GM20431 (cell line): Measurements from ENCODE around the gene CCDC171.

Source experiments
- in situ Hi-C: fragments of 300-500 bp; cut with MseI, MboI; formaldehyde crosslinking; loops from one replicate; pipeline ENCODE4 v1.15.0; 2020; ENCODE audit warnings: low sequenced_read_pairs; ENCODE audit not compliant: unreplicated experiment

CCDC171 gene

DNA sequence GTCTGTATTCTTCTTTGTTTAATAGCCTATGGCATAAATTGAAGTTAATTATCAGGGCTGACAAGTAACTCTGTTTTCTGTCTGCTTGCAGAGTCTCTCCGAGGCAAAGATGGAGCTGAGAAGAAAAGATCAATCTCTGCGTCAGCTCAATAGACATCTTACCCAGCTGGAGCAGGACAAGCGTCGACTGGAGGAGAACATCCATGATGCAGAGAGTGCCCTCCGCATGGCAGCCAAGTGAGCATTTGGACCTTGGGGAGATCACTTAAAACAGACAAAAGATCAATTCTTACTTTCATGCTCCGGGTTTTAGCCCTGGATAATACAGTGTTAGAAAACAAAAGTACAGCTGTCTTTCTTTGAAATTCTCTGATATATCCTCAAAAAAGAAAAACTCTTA, 293.8 kb downstream of the CCDC171 start:
- in situ Hi-C loops = no loop called here

DNA sequence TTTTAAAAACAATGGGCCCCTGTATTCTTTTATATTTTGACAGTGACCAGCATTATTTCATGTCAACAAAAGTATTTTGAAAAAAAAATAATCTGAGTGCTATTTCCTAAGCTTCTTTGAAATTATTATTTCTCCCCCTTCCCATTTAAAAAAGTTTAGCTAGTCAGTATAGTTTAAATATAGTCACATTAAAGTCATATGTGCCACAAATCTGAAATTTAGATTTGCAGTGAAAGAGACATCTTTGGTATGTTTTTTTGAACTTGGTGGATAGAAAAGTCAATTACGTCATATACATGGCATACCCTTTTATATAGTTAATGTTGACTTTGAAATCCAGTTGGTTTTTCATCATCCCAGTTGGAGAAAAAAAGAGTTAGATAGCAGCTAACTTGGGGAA, 297.0 kb downstream of the CCDC171 start:
- in situ Hi-C loops = no loop called here

DNA sequence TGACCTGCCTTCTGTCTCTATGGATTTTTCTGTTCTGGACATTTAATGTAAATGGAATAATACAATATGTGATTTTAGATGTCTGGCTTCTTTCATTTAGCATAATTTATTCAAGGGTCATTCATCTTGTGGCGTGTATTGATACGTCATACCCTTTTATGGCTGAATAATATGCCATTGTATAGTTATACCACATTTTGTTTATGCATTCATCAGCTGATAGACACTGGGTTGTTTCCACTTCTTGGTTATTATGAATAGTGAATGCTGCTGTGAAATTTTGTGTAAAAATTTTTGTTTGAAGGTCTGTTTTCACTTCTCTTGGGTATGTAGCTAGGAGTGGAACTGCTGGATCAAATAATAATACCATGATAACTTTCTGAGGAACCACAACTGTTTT, 298.9 kb downstream of the CCDC171 start:
- in situ Hi-C loops = no loop called here

DNA sequence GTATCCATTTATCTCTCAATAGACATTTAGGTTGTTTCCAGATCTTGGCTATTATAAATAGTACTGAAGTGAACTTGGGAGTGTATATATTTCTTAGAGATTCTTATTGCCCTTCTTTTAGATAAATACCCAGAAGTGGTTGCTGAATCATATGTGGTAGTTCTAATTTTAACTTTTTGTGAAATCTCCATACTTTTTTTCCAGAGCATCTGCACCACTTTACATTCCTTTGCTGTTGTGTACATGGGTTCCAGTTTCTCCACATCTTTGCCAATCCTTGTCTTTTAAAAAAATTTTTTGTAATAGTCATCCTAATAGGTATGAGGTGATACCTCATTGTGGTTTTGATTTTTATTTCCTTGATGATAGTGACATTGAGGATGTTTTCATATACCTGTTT, 303.7 kb downstream of the CCDC171 start:
- in situ Hi-C loops = no loop called here

DNA sequence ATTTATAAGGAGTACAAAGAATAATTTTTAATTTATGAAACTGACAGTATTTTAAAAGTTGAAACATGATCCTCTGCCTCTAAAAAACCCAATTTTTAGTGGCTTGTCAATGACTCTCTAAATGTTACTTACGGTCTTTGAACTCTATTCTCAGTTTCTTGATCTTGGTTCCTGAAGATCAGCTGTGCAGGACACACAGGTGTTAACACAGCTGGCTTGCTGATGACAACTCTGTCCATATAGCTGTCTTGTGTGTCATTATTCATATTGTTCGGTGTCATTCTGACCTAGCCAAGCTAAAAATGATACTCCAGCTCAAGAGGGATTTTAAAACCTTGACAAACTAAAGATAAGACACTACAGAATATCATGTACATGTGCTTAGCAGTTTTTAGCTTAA, 314.5 kb downstream of the CCDC171 start:
- in situ Hi-C loops = no loop called here

DNA sequence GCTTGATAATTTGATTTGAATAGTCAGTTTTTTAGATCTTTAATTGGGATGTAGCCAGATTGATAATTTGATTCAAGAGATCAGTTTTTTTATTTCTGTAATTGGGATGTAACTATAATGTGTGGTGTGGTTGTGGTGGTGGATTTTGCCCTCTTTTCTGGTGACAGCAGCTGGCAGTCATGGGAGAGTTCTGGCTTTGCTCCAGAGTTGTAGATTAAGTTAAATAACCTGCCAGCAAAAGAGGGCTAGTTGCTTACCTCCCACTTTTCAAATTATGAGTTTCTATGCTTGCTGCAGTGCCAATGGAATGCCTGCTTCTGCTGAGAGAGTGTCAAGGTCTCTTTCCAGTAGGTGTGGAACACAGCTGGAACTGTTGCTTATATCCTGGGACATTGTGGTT, 315.1 kb downstream of the CCDC171 start:
- in situ Hi-C loops = no loop called here

DNA sequence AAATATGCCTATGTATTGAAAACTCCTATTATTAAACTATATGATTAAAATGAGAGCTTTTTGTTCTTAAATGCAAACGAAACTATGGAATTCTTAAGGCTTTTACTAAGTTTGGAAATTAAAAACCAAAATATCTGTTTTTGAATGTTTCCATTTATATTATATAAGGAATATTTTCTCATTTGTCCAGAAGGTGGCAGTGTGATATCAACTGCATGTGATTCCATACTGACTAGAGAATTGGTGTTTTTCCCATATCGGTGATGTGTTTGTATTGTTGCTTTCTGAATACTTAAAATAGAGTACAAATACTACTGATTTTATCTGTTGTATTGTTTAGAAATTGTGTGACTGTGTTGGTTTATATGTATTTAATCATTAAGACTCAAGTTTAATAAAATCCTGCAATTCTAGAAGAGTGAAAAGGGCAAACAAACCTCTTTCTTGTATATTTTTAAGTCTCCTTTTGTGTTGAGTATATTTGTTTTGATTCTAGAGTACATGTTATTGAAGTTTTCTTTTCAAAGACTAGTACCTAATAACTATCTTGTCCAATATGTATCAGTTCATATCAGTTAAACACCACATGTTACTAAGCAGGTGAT, 320.8 kb downstream of the CCDC171 start:
- in situ Hi-C loops = no loop called here

DNA sequence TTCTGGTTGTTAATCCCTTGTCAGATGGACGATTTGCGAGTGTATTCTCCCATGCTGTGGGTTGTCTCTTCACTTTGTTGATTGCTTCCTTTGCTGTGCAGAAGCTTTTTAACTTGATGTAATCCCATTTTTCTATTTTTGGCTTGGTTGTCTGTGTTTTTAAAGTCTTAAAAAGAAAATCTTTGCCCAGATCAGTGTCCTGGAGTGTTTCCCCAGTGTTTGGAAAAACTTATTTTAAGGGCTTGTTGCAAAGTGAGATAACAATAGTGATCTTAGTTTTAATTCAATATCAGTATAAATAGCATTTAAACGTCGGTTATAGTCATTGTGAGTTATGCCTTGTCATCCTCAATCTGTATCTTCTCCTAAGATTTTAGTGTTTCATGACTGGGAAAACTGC, 329.5 kb downstream of the CCDC171 start:
- in situ Hi-C loops = loop anchor here (25.0 kb wide), 2 partner anchors 255 to 1580 kb away; no protein-coding TSS in a partner anchor

DNA sequence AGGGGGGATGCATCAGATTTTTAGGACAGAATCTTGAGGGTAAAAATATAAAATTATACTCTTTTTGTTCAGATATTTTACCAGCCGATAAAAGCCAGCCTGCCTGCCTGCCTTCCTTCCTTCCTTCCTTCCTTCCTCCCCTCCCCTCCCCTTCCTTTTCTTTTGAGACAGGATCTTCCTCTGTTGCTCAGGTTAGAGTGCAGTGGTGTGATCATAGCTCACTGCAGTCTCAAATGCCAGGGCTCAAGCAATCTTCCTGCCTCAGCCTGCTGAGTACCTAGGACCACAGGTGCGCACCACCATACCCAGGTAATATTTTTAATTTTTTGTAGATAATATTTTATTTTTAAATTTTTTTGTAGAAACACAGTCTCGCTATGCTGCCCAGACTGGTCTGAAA, 330.0 kb downstream of the CCDC171 start:
- in situ Hi-C loops = loop anchor here (25.0 kb wide), 2 partner anchors 254 to 1579 kb away; no protein-coding TSS in a partner anchor

DNA sequence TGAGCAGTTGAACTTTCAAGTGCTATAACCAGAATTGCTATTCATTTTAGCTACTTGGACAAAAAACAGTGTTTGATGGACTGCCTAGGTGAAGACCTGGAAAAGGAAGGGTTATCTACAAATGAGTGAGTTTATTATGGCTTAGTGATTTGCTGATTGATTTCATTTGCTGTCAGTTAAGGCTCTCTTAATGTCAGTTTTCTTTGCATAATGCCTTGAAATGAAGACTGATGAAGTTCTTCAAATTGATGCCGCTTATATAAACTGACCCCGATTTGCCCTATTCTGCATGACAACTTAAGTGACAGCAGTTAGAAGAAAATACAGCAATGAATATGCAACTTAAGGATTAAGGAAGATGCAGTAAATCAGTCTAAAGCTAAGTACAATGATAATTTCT, 332.6 kb downstream of the CCDC171 start:
- in situ Hi-C loops = loop anchor here (25.0 kb wide), 2 partner anchors 252 to 1577 kb away; no protein-coding TSS in a partner anchor

DNA sequence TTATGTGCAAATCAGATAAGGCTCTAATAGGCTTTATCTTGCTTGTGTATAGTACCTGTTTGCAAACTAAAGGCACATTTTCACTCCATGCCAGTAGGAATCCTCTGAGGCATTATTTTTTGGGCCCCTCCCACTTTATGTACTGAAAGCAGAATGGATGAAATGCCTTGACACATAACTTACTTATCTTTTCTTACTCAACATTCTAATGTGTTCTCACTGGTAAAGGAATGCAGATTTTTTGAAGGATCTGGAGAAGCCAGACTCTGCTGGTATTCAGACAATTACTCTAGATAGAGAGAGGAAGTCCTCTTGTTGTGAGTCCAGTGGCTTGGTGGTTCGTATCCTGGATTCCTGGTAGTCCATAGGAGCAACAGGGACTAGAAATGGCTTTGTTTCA, 336.7 kb downstream of the CCDC171 start:
- in situ Hi-C loops = loop anchor here (25.0 kb wide), 2 partner anchors 248 to 1573 kb away; no protein-coding TSS in a partner anchor

DNA sequence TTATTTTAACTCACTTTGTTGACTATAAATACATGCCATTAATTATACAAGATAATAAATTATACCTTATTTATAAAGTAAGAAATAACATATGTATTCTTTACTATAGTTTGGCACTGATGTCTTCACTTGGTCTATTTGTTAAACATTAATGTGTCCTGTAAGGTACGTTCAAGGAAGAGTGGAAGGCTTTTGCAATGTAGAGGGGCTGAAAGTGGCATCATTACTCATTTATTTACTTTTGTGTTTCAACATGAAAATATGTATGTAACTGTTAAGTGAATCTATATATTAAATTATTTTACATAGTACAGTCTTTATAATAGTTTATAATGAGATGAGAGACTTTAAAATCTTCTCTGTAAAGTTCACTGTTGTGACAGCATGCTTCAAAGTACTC, 348.7 kb downstream of the CCDC171 start:
- in situ Hi-C loops = no loop called here

DNA sequence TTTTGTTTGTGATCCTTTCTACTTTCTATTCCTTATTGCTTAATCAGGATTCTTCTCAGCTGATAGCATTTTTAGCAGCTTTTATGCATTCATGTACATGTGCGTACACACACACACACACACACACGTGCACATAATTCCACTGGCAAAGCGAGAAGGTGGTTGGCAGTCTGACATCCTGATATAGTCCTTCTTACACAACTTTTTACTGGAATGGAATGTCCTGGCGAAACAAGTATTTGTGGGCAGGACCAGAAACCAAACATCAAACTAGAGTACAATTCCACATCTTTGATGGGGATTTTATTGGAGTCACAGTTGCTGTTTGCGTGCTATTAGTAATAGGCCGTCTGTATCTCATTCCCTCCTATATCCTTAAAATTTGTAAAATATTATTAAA, 356.5 kb downstream of the CCDC171 start:
- in situ Hi-C loops = no loop called here

DNA sequence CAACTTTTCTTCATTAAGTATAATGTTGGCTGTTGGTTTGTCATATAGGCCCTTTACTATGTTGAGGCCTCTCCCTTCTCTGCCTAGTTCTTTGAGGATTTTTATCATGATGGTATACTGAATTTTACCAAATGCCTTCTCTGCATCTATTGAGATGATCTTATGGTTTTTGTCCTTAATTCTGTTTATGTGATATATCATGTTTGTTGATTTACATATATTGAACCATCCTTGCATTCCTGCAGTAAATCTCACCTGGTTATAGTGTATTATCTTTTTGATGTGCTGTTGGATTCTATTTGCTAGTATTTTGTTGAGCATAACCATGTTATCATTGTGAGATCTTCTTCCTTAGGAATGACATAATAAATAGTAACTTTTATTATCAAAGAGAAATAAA, 362.9 kb downstream of the CCDC171 start:
- in situ Hi-C loops = no loop called here

DNA sequence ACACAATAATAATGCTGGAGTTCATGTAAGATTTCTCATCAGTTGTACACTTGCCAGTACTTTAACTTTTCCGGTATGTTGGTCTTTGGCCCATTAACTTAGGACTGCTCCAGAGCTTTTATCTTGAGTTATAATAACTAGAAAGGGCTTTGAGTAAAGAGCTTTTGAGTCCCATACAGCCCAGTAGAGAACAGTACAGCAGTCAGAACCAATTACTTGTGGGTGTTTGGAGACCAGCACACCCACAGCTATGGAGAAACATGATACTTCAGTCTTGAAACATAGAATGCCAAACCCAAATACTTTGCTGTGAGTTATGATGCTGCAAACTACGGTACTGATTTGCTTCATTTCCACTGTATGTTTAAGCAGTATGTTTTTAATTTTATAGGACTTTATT, 374.3 kb downstream of the CCDC171 start:
- in situ Hi-C loops = loop anchor here (25.0 kb wide), 1 partner anchor 110 kb away; no protein-coding TSS in a partner anchor

DNA sequence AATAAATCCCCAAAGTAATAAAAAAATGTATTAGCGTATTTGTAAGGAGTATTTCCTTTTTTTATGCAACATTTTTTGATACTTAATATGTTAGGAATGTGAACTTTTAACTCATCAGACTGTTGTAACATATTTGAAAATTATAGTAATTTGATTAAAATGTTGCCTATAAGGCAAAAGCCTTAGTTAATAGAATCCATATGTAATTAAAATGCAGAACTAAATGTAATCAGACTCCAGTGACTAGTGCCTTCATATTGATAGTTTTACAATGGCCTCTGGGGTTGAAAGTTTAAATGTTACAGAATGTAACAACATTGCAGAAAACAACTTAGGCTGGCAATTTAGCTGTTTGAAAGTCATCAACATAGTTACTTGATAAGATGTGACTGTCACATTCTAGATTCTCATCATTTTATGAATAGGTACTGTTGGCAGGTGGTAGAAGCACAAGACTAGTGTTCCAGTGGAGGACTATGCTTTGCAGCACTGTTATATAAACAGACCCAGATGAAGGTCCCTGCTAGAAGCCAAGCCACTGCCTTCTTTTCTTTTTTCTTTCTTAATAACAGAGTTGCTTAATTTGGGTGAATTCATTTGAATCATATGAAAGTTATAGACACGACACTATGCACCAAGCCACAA, 382.9 kb downstream of the CCDC171 start:
- in situ Hi-C loops = loop anchor here (25.0 kb wide), 1 partner anchor 102 kb away; no protein-coding TSS in a partner anchor

DNA sequence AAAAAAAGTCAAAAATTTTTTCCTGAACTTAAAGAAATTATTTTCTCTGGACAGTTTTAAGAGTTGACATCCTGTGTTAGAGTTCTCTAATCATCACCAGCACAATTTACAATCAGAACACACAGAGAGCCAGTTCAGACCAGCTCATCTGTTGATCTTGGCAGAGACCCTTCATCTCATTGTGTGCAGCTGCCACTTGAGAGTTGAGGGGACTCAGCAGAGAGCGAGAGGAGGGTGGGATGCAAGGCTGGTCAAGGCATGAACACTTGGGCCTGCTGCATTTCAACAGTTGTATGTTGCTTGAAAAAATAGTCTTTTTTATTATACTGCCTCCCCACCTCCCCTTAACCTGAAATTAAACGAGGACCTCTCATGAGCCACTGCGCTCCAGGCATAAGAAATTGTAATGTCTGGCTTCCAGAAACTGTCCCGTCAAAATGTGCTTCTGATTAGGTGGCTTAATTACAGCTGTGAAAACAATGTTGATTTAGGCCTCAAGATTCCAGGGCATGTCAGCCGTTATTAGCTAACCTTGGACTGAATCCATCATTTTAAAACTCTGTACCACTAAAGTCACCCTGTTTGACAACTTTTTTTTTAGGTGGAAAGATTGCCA, 383.6 kb downstream of the CCDC171 start:
- in situ Hi-C loops = loop anchor here (25.0 kb wide), 1 partner anchor 101 kb away; no protein-coding TSS in a partner anchor

DNA sequence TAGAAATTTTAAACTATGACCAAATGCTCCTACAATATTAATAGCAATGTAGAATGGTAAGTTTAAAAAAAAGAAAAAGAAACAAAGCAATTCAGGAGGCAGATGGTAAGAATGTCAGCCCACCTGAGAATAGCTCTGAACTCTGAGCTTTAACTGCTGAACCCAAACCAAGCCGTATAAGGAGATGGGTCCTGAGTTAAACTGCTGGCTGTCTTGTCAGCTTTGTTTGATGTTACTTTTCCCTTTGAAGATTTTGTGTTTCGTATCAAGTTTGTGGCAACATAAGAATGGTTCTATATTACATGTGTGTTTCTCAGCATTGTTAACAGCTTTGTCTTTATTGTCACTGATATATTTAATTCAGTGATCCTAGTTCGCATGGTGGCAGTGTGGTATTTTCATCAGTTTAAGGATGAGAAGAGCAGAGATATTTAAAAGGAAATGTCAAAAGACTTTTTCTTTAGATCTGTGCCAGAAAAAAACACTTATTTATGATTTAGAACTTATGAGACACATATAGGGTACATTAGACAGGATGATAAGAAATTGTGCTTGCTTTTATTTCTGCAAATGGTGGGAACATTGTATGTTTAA, 390.1 kb downstream of the CCDC171 start:
- in situ Hi-C loops = loop anchor here (25.0 kb wide), 1 partner anchor 94 kb away; no protein-coding TSS in a partner anchor

DNA sequence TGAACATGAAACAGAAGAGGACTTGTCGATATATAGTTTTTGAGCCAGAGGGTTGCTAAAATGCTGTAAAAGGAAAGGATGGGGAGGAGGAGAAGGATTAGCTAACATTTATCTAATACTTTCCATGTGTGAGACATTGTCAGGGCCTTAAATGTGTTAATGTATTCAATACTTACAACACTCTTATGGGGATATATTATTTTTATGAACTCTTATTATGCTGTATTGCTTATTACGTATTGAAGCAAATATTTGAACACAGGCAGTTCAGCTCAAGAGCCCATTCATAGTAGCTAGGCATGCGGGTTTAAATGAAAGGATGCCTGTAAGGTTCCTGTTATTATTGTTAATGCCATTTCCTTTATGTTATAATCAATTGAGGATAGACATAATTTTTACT, 391.5 kb downstream of the CCDC171 start:
- in situ Hi-C loops = loop anchor here (25.0 kb wide), 1 partner anchor 93 kb away; no protein-coding TSS in a partner anchor

DNA sequence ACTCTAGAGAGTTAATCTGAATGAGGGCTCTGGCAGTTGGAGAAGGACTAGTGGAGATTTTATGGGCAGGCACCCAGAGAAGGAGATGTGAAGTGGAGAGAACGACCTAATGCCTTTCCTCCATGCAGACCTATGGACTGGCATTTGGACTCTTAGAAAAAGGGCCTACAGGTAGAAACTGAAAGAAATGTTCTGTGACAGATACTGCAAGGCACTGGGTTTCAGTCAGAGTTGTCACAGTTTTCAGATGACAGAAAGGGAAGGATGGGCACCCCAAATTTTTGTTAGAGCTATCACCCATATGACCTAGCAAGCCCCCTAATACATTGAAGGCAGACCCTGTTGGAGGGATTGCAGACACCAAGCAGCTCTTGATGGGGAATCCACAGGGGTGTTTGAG, 406.8 kb downstream of the CCDC171 start:
- in situ Hi-C loops = no loop called here

DNA sequence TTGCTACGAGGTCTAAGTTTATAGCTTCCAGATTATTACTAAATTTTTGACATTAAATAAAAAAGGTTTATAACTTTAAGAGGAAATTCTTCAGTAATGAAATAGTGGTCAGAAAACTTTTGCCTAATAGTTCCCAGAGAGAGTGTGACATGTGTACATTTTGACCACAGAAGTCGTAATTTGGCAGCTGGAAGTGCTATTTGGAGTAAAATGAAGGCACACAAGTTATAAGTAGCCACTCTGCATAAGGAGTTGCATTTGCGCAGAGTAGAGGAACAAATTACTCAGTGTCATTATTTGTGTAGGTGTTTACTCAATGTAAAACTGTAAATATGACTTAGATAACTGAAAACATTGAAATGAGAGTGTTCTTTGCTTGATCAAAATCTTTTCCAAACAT, 408.4 kb downstream of the CCDC171 start:
- in situ Hi-C loops = no loop called here
